Suprapubic skin (tissue), 4 donors: Measurements from ENCODE around the gene RAB11B. TPM values are rescaled to one million over a fixed set of nuclear protein-coding genes. Genes with fewer than 3 reads are reported as not detected.
A peak's percentile ranks its signal among the peaks of the same experiment; 100 is the strongest.
"Not testable (repeated sequence)": the region's sequence is repeated elsewhere in the genome, so short reads cannot be mapped to it uniquely, and the experiment has no call there.

ENCODE experiments used
- DNase-seq, 2 donors: peaks; one replicate each; pipeline ENCODE4 v3.0.0-alpha.2; 2019; ENCODE audit warnings: low spot score in 2 of 2
- H3K27ac ChIP-seq: fragments of 200-600 bp; sonication (generic); one replicate; pipeline ENCODE4 v1.5.1; 2019
- H3K27me3 ChIP-seq: fragments of 200-600 bp; sonication (generic); one replicate; pipeline ENCODE4 v1.5.1; 2019
- H3K36me3 ChIP-seq: fragments of 200-600 bp; sonication (generic); one replicate; pipeline ENCODE4 v1.5.1; 2019
- H3K4me1 ChIP-seq: fragments of 200-600 bp; sonication (generic); one replicate; pipeline ENCODE4 v1.5.1; 2019
- H3K4me3 ChIP-seq: fragments of 200-600 bp; sonication (generic); one replicate; pipeline ENCODE4 v1.5.1; 2019; ENCODE audit warnings: mild to moderate bottlenecking
- H3K9me3 ChIP-seq: fragments of 200-600 bp; sonication (generic); one replicate; pipeline ENCODE4 v1.5.1; 2019
- CTCF ChIP-seq, 2 donors: fragments of 200-600 bp in 1 of 2; fragments of 450-650 bp in 1 of 2; sonication (generic) in 1 of 2; IDR thresholded peaks; one replicate each; pipeline ENCODE4 v1.5.1; 2016 to 2019; ENCODE audit warnings: antibody characterized with exemption in 2 of 2, mild to moderate bottlenecking in 1 of 2, moderate library complexity in 1 of 2
- EP300 ChIP-seq: sonication (generic); formaldehyde crosslinking; IDR thresholded peaks from one replicate; pipeline ENCODE4 v1.6.1; 2017; ENCODE audit warnings: antibody characterized with exemption
- POLR2A ChIP-seq, 2 donors: fragments of 450-650 bp; IDR thresholded peaks; one replicate each; pipeline ENCODE4 v1.6.1; 2017; ENCODE audit warnings: antibody characterized with exemption in 2 of 2, mild to moderate bottlenecking in 2 of 2, moderate library complexity in 2 of 2
- POLR2AphosphoS5 ChIP-seq, 3 donors: sonication (generic); formaldehyde crosslinking; IDR thresholded peaks; one replicate each; pipeline ENCODE4 v1.6.1; 2017; ENCODE audit warnings: antibody characterized with exemption in 3 of 3
- WGBS: methylation state at CpG from one replicate; pipeline ENCODE4 v1.1.5; 2018; 5-methylcytosine and 5-hydroxymethylcytosine counted together
- total RNA-seq, 4 donors: library from RNA; depleted of rRNA; stranded (reverse); fragments of >200 nt; gene quantifications; one replicate each; pipeline ENCODE4 v1.1.0, GENCODE V29; 2016

Gene RAB11B
- total RNA-seq, 4 donors from 2014 or later, result 44.8 to 104 (median 57.8) TPM

DNA sequence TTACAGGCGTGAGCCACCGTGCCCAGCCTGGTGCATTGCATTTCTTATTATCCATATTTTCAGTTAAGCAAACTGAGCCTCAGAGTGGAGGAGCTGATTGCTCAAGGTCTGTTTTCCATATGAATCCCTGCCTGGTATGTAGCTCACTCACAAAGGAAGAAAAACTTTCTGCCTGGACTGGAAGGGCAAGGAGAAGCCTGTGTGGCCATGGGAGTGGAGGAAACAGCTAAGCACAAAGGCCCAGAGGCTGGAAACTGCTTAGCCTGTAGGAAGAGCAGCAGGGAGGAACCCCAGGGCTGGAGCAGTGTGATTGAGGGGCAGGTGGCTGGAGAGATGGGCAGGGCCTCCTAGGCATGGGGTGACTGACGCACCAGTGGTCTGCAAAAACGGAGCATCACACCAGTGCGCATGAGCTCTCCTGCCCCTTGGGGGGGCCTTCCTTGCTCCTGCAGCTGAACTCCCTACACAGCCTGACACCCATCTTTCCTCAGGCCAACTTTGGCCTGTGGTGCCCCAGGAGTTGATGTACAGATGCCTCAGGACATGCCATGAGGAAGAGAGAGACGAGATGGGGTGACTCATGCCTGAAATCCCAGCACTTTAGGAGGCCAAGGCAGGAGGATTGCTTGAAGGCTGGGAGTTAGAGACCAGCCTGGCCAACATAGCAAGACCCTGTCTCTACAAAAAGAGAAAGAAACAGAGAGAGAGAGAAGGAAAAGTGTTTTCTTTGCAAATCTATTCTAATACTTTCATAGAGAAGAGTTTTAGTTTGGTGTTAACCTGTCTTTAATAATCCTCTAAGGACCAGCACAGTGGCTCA is 51.8 kb downstream of the RAB11B start:
- 69% methylated on average over 4 of the region's 6 CpGs for WGBS
- no peak for TF ChIP-seq POLR2AphosphoS5 (IDR thresholded peaks at IDR 0.05)
- TF ChIP-seq EP300, result no peak
- no peak for TF ChIP-seq CTCF (IDR thresholded peaks at IDR 0.05)
- no peak for TF ChIP-seq POLR2A (IDR thresholded peaks at IDR 0.05)
- Histone ChIP-seq H3K4me3 (no peak overlapping the region), H3K9me3 (no peaks in the 10 kb centered on the region), H3K27ac (no peak overlapping the region), H3K4me1 (peaks cover 16% of the 10 kb centered on the region), H3K27me3 (no peaks in the 10 kb centered on the region), H3K36me3 (peaks cover 16% of the 10 kb centered on the region)
- peak in 1 of 2 donors; percentile 35 for DNase-seq

DNA sequence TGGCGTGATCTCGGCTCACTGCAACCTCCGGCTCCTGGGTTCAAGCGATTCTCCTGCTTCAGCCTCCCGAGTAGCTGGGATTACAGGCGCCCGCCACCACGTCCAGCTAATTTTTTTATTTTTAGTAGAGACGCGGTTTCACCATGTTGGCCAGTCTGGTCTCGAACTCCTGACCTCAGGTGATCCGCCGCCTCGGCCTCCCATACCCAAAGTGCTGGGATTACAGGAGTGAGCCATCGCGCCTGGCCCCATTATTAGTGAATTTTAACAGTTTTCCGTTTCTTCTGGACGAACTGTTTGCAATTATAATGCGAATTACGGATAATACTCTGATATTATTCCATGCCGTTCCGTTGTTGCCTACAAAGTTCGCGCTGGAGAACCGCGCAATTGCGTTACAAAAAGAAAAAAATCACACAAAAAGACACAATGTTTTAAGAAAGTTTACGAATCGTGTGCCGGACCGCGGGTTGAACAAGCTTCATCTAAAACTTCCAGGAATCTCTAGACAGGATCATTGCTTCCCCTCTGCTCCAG is 54.0 kb downstream of the RAB11B start:
- Histone ChIP-seq H3K4me3 (peak overlapping the region; percentile 59), H3K27ac (peak overlapping the region; percentile 95), H3K4me1 (peaks cover 39% of the 10 kb centered on the region)
- H3K9me3 ChIP-seq, H3K36me3 ChIP-seq, DNase-seq, H3K27me3 ChIP-seq: not testable (repeated sequence)
- WGBS, result 25% methylated on average over 32 of the region's 32 CpGs

- DNase-seq, result peak; percentile 99 to 100
- H3K27ac ChIP-seq, result peak within 1 kb of the TSS; percentile 95
- 0% methylated on average over 28 of the region's 93 CpGs for WGBS
- H3K9me3 ChIP-seq, result no peaks in the 10 kb centered on the region
- H3K36me3 ChIP-seq, result no peaks in the 10 kb centered on the region
- peak within 1 kb of the TSS; percentile 59 for H3K4me3 ChIP-seq
- peaks cover 42% of the 10 kb centered on the region for H3K4me1 ChIP-seq
- no peaks in the 10 kb centered on the region for H3K27me3 ChIP-seq
- TF ChIP-seq EP300, result no peak
- TF ChIP-seq POLR2AphosphoS5 (IDR thresholded peaks at IDR 0.05), result peak; percentile 33 to 84 (median 79)
- peak; percentile 69 to 94 for TF ChIP-seq POLR2A (IDR thresholded peaks at IDR 0.05)
- TF ChIP-seq CTCF (IDR thresholded peaks at IDR 0.05), result no peak
These were observed 54.7 kb downstream of the RAB11B start, which contains the start of gene HNRNPM for GRCh38 chr19:8444677-8445487. Gene HNRNPM, plus strand, starts transcription at chr19:8444975. Its CDS starts 24 bp downstream, at chr19:8444999.

DNA sequence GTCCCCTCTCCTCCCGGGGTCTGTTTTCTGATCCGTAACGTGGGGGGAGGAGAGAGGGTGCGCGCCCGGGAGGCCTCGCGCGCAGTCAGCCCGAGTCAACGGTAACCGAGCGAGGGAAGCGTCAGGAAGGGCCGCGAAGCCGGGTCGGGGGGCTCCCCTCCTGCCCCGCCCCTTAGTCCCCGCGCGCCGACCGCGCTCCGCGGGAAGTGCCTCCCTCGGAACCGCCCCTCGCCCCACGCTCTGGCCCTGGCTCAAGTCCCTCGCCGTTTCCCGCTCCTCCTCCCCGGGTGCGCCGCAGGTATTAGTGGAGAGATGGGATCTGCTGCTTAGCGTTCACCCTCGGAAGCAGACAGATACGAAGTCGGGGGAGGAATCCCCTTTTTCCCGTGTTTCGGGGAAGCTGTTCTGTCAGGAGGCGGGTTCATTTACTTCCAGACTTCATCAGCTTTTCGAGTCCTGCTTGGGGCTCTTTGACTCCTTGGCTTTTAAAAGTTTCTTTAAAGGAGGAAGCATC is 55.4 kb downstream of the RAB11B start:
- no peak for TF ChIP-seq POLR2A (IDR thresholded peaks at IDR 0.05)
- no peak for TF ChIP-seq CTCF (IDR thresholded peaks at IDR 0.05)
- TF ChIP-seq POLR2AphosphoS5 (IDR thresholded peaks at IDR 0.05), result no peak
- no peak for TF ChIP-seq EP300
- 1% methylated on average over 13 of the region's 45 CpGs for WGBS
- H3K4me1 ChIP-seq, result peaks cover 49% of the 10 kb centered on the region

DNA sequence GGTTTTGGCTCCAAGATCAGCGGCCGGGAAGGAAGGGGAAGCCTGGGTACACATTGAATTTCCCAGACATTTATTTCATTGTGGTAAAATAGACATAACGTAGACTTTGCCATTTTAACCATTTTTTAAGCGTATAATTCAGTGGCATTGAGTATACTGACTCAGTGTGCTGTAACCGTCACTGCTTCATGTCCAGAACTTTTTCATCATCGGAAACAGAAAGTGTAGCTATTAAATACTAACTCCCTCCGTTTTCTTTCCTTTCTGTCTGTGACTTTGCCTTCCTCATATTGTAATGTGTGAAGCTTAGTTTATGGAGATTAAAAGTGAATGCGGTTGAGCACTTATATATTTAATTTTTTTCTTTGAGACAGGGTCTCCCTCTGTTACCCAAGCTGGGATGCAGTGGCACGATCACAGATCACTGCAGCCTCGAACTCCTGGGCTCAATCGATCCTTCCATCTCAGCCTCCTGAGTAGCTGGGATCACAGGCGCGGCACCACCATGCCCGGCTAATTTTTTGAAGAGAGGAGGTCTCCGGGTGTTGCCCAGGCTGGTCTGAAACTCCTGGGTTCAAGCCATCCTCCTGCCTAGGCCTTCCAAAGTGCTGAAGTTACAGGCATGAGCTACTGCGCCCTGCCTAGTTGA is 56.0 kb downstream of the RAB11B start:
- TF ChIP-seq POLR2AphosphoS5 (IDR thresholded peaks at IDR 0.05) (no peak), CTCF (IDR thresholded peaks at IDR 0.05) (no peak), EP300 (no peak), POLR2A (IDR thresholded peaks at IDR 0.05) (no peak)
- no peaks in the 10 kb centered on the region for H3K9me3 ChIP-seq
- 19% methylated on average over 16 of the region's 16 CpGs for WGBS
- no peaks in the 10 kb centered on the region for H3K36me3 ChIP-seq
- peak overlapping the region; percentile 95 for H3K27ac ChIP-seq
- no peaks in the 10 kb centered on the region for H3K27me3 ChIP-seq
- H3K4me3 ChIP-seq, result peak overlapping the region; percentile 59
- no peak for DNase-seq
- peaks cover 55% of the 10 kb centered on the region for H3K4me1 ChIP-seq

More for the DNA sequence above, 55.4 kb downstream of the RAB11B start:
- Histone ChIP-seq H3K27me3 (no peaks in the 10 kb centered on the region), H3K36me3 (no peaks in the 10 kb centered on the region), H3K4me3 (peak overlapping the region; percentile 59), H3K9me3 (no peaks in the 10 kb centered on the region), H3K27ac (peak overlapping the region; percentile 95)
- peak in 1 of 2 donors; percentile 80 for DNase-seq
